Measurements from ENCODE around the gene JAZF1. TPM values are rescaled to one million over a fixed set of nuclear protein-coding genes. Genes with fewer than 3 reads are reported as not detected.

JAZF1 gene
- polyA plus RNA-seq, 1 experiment: 18.0 TPM

DNA sequence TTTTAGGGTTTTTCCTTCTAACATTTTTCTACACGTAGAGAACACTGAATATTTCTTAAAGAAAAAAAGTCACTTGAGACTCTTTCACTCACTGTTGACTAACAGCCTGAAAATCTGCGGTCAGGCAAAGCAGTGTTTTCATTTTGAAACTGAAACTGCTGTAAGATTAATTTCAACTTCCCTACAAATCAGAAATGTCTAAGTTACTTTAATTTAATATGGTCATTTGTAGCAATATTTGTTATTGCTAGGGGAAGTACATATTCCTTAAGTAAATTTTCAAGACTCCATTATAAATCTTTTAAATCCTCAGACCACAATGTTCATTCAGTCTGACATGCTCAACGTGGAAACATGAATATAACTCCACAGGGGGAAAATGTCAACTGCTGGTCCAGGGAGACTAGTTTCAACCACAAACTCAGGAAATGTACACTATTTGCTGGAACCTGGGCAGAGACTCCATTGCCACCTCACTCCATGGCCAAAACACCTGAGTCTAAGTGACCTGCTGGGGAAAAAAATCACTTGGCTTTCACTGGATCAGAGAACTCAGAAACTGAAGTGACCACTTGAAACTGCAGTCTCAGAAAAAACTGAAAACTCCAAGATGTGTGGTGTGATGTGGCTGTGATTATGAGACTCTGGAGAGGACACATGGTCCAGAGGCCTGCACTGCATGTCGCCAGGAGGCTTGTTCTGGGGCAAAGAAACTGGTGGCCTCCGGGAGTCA lies 279.4 kb downstream of the JAZF1 start:
- H3K4me3 ChIP-seq (ENCODE audit: low read depth, low read length): peak overlapping the region; percentile 5
- CTCF ChIA-PET: interaction anchor here (0.6 kb wide), 1 partner anchor 170 kb away, joined by 3 read pairs; no protein-coding TSS in a partner anchor
- H3K27me3 ChIP-seq (ENCODE audit: control insufficient read depth, insufficient read depth, low read length): no peaks in the 10 kb centered on the region

DNA sequence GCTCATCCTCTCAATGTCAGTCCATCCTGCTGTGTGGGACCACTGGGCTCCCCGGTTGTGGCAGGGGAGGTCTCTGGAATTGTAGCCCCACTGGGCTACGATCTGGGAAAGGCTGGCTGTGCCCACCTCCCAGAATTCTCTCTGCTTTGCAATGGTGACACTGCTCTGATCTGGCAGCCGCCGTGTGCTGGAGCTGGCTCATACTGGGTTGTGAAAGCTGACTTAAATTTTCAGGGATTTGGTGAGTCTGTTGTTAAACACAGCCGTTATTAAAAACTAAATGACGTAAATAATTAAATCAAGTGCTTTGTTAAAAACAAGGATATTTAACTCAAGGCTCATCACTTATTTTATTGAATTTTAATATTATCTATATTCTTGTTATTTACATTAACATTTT lies 280.6 kb downstream of the JAZF1 start:
- no peaks in the 10 kb centered on the region for H3K27me3 ChIP-seq (ENCODE audit: control insufficient read depth, insufficient read depth, low read length)
- TF ChIP-seq, protein P1, sequence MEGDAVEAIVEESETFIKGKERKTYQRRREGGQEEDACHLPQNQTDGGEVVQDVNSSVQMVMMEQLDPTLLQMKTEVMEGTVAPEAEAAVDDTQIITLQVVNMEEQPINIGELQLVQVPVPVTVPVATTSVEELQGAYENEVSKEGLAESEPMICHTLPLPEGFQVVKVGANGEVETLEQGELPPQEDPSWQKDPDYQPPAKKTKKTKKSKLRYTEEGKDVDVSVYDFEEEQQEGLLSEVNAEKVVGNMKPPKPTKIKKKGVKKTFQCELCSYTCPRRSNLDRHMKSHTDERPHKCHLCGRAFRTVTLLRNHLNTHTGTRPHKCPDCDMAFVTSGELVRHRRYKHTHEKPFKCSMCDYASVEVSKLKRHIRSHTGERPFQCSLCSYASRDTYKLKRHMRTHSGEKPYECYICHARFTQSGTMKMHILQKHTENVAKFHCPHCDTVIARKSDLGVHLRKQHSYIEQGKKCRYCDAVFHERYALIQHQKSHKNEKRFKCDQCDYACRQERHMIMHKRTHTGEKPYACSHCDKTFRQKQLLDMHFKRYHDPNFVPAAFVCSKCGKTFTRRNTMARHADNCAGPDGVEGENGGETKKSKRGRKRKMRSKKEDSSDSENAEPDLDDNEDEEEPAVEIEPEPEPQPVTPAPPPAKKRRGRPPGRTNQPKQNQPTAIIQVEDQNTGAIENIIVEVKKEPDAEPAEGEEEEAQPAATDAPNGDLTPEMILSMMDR (IDR thresholded peaks at IDR 0.05; ENCODE audit: low read depth, low read length): no peak
- DNase-seq (ENCODE audit: low read depth, low spot score): no peak
- no peaks in the 10 kb centered on the region for H3K9me3 ChIP-seq (ENCODE audit: control insufficient read depth, insufficient read depth, low read length)
- POLR2A ChIA-PET: no interaction called here
- no peak overlapping the region for H3K27ac ChIP-seq (ENCODE audit: low read depth, low read length)
- H3K4me3 ChIP-seq (ENCODE audit: low read depth, low read length): no peak overlapping the region
- CTCF ChIA-PET: no interaction called here

More for the DNA sequence above, 279.4 kb downstream of the JAZF1 start:
- H3K27ac ChIP-seq (ENCODE audit: low read depth, low read length): peak overlapping the region; percentile 11
- no peaks in the 10 kb centered on the region for H3K9me3 ChIP-seq (ENCODE audit: control insufficient read depth, insufficient read depth, low read length)
- POLR2A ChIA-PET: no interaction called here
- TF ChIP-seq, protein P1 (IDR thresholded peaks at IDR 0.05; ENCODE audit: low read depth, low read length): no peak
- DNase-seq (ENCODE audit: low read depth, low spot score): no peak

DNA sequence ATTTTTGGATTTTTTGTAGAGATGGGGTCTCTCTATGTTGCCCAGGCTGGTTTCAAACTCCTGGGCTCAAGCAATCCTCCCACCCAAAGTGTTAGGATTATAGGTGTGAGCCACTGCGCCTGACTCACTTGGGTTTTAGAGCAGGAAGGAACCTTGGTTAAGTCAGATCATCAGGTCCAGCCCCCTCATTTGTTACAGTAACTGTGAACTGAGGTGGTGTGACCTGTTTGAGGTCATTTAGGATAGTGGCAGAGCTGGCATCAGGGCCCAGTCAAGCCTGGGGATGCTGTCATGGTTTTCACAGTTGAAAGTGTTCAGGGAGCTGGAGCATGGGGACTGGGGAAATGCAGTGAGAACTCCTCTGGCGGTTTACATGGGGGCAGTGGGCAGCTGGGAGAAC lies 281.0 kb downstream of the JAZF1 start:
- ChIA-PET CTCF (no interaction called here), POLR2A (no interaction called here)
- Histone ChIP-seq H3K9me3 (ENCODE audit: control insufficient read depth, insufficient read depth, low read length) (no peaks in the 10 kb centered on the region), H3K27me3 (ENCODE audit: control insufficient read depth, insufficient read depth, low read length) (no peaks in the 10 kb centered on the region), H3K27ac (ENCODE audit: low read depth, low read length) (no peak overlapping the region), H3K4me3 (ENCODE audit: low read depth, low read length) (no peak overlapping the region)
- TF ChIP-seq, protein P1 (IDR thresholded peaks at IDR 0.05; ENCODE audit: low read depth, low read length): no peak
- DNase-seq (ENCODE audit: low read depth, low spot score): no peak

DNA sequence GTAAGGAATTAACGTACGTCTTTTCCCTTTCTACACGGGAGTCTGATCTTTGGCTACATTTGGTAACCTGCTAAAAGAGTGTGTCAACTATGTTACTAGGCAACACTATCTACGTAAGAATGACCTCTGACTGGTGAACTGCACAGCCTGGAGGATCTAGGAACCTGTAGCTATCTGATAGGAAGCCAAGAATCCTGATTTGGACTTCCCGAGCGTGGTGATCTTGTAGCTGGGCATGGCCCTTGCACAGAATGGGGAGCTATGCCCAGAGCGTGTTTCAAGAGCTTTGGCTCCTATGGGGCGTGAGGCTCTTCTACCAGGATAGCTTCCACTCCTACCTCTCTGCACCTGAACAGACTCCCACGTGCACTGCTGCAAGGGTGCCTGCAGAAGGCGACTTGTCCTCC lies 283.2 kb downstream of the JAZF1 start:
- DNase-seq (ENCODE audit: low read depth, low spot score): no peak
- TF ChIP-seq, protein P1 (IDR thresholded peaks at IDR 0.05; ENCODE audit: low read depth, low read length): no peak
- Histone ChIP-seq H3K27me3 (ENCODE audit: control insufficient read depth, insufficient read depth, low read length) (no peaks in the 10 kb centered on the region), H3K9me3 (ENCODE audit: control insufficient read depth, insufficient read depth, low read length) (no peaks in the 10 kb centered on the region), H3K4me3 (ENCODE audit: low read depth, low read length) (no peak overlapping the region), H3K27ac (ENCODE audit: low read depth, low read length) (no peak overlapping the region)
- CTCF ChIA-PET: interaction anchor here (0.6 to 2.1 kb wide), 2 partner anchors 24 to 228 kb away, joined by 3 to 6 read pairs; no protein-coding TSS in a partner anchor
- POLR2A ChIA-PET: no interaction called here

DNA sequence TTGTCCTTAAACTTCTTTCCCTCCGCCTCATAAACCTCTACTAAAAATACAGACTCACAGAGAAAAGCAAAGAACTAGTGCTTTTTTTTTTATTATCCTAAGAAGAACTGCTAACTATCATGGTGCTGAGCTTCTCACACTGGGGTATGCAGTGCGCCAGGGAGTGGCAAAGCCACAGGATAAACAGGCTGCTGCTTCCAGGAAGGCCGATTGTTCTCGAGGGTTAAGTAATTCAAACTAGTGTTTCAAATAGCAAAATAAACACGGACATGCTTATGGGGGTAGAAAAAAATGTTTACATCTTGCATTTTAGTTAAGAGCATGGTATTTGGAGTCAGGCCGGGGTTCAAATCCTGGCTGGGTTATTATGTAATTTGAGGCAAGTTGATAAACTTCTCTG lies 283.6 kb downstream of the JAZF1 start:
- no peak overlapping the region for H3K27ac ChIP-seq (ENCODE audit: low read depth, low read length)
- ChIA-PET CTCF (interaction anchor here (1.0 to 2.1 kb wide), 2 partner anchors 24 to 701 kb away, joined by 4 to 6 read pairs; no protein-coding TSS in a partner anchor), POLR2A (no interaction called here)
- no peaks in the 10 kb centered on the region for H3K9me3 ChIP-seq (ENCODE audit: control insufficient read depth, insufficient read depth, low read length)
- peak; percentile 23 for DNase-seq (ENCODE audit: low read depth, low spot score)
- no peaks in the 10 kb centered on the region for H3K27me3 ChIP-seq (ENCODE audit: control insufficient read depth, insufficient read depth, low read length)
- TF ChIP-seq, protein P1 (IDR thresholded peaks at IDR 0.05; ENCODE audit: low read depth, low read length): no peak
- no peak overlapping the region for H3K4me3 ChIP-seq (ENCODE audit: low read depth, low read length)

All from AG04450 (cell line).